Transverse colon (tissue), 4 donors: ENCODE measurements around the gene ACAP1.

Experiments
- POLR2AphosphoS5 ChIP-seq, 3 donors: sonication (generic); formaldehyde crosslinking; IDR thresholded peaks; one replicate each; pipeline ENCODE4 v1.6.1; 2016; ENCODE audit warnings: antibody characterized with exemption in 3 of 3
- TF ChIP-seq, protein P1 (sequence below), 5 experiments: fragments of 200-600 bp in 3 of 5; fragments of 450-650 bp in 2 of 5; sonication (generic) in 3 of 5; IDR thresholded peaks; 1 replicate in 2 of 5; 2 replicates in 3 of 5; pipeline ENCODE4 v1.5.1; 2016 to 2017; ENCODE audit warnings: antibody characterized with exemption in 5 of 5, inconsistent platforms in 3 of 5, mild to moderate bottlenecking in 2 of 5, moderate library complexity in 1 of 5

DNA sequence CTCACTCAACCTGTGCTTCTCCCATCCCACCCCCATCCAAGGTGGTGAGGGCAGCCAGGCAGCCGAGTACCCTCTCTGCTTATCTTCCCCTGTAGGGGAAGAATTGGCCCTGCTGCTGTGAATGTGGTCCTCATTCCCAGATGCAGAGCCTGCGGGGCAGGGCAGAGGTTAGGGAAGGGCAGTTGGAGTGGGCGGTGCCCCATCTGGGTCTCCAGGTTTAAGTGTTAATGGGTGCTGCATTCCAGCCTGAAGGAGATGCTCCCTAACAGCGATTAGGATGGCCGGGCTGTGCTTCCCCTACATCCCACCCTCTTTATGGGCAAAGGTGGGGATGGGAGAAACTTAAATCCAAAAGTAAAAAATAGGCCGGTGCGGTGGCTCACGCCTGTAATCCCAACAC lies 30.8 kb downstream of the ACAP1 start:
- TF ChIP-seq, protein P1, sequence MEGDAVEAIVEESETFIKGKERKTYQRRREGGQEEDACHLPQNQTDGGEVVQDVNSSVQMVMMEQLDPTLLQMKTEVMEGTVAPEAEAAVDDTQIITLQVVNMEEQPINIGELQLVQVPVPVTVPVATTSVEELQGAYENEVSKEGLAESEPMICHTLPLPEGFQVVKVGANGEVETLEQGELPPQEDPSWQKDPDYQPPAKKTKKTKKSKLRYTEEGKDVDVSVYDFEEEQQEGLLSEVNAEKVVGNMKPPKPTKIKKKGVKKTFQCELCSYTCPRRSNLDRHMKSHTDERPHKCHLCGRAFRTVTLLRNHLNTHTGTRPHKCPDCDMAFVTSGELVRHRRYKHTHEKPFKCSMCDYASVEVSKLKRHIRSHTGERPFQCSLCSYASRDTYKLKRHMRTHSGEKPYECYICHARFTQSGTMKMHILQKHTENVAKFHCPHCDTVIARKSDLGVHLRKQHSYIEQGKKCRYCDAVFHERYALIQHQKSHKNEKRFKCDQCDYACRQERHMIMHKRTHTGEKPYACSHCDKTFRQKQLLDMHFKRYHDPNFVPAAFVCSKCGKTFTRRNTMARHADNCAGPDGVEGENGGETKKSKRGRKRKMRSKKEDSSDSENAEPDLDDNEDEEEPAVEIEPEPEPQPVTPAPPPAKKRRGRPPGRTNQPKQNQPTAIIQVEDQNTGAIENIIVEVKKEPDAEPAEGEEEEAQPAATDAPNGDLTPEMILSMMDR (IDR thresholded peaks at IDR 0.05): no peak
- TF ChIP-seq POLR2AphosphoS5 (IDR thresholded peaks at IDR 0.05): no peak
